Measurements from ENCODE around the gene C19orf38.

- no peak for TF ChIP-seq CTCF (conservative IDR thresholded peaks at IDR 0.05)
- no peak for TF ChIP-seq ZFX (IDR thresholded peaks at IDR 0.05)
Measured at GRCh38 chr19:10895363-10895762, 47.1 kb downstream of the C19orf38 start.
